HUES6 (cell line): ENCODE results near the gene SEMA3D.

ENCODE experiments used
- H3K27ac ChIP-seq: 2 replicates; pipeline ENCODE4 v1.7.0; 2013; ENCODE audit warnings: low read depth, mild to moderate bottlenecking, low read length, inconsistent platforms
- H3K27me3 ChIP-seq: 2 replicates; pipeline ENCODE4 v1.6.1; 2013; ENCODE audit warnings: low read length; ENCODE audit not compliant: control insufficient read depth, insufficient read depth
- H3K36me3 ChIP-seq: 2 replicates; pipeline ENCODE4 v1.6.1; 2013; ENCODE audit warnings: low read length; ENCODE audit not compliant: control insufficient read depth, insufficient read depth
- H3K4me1 ChIP-seq: 2 replicates; pipeline ENCODE4 v1.6.1; 2013; ENCODE audit warnings: low read length; ENCODE audit not compliant: control insufficient read depth, insufficient read depth
- H3K4me3 ChIP-seq: 2 replicates; pipeline ENCODE4 v1.5.1; 2013; ENCODE audit warnings: low read depth, low read length
- H3K9ac ChIP-seq: one replicate; pipeline ENCODE4 v1.6.1; 2013; ENCODE audit warnings: mild to moderate bottlenecking, low read length
- H3K9me3 ChIP-seq: 2 replicates; pipeline ENCODE4 v1.6.1; 2013; ENCODE audit warnings: low read depth, low read length; ENCODE audit not compliant: control insufficient read depth, insufficient read depth

The SEMA3D gene

DNA sequence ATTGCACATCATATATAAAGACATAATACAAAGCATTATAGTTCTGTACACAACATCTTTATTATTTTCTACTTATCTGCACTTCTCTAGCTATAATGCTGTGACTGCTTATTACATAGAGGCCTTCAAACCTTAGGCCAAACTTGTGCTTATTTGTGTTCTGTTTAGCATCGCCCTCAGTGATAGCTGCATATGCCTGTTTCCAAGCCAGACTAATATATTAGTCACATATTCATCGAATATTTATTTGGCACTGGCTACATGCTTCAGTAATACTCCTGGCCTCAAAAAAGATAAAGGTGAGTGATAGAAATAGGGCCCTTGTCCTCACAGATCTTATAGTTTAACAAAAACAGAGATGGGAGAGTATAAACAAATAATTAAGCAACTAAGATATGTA is 30.2 kb upstream of the SEMA3D start:
- H3K27me3 ChIP-seq: no peaks in the 10 kb centered on the region
- H3K27ac ChIP-seq: no peak overlapping the region
- no peak overlapping the region for H3K4me3 ChIP-seq
- no peaks in the 10 kb centered on the region for H3K9me3 ChIP-seq
- no peaks in the 10 kb centered on the region for H3K36me3 ChIP-seq
- no peak overlapping the region for H3K9ac ChIP-seq
- H3K4me1 ChIP-seq: no peaks in the 10 kb centered on the region

DNA sequence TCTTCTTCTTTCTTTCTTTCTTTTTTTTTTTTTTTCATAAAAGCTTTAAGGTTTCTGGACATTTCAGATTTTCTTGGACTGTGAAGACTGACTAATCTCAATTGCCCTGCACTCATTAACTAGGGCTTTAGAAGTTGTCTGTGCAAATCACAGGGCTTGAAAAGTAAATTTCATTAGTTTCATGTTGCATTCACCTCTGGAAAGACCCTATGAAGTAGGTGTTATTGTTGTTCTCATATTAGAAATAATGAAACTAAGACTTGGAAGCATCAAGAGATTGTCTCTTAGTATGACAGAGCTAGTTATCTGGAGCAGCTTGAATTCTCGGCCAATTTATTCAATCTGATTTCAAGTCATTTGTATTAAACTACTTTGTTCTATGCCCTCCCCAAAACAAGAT is 28.2 kb upstream of the SEMA3D start:
- no peak overlapping the region for H3K9ac ChIP-seq
- no peak overlapping the region for H3K4me3 ChIP-seq
- no peaks in the 10 kb centered on the region for H3K36me3 ChIP-seq
- no peaks in the 10 kb centered on the region for H3K4me1 ChIP-seq
- no peaks in the 10 kb centered on the region for H3K9me3 ChIP-seq
- no peaks in the 10 kb centered on the region for H3K27me3 ChIP-seq
- H3K27ac ChIP-seq: no peak overlapping the region

GRCh38 chr7:85213500-85213899 is 26.6 kb upstream of the SEMA3D start:
- Histone ChIP-seq H3K36me3 (no peaks in the 10 kb centered on the region), H3K27me3 (no peaks in the 10 kb centered on the region), H3K4me1 (no peaks in the 10 kb centered on the region), H3K9me3 (no peaks in the 10 kb centered on the region), H3K9ac (no peak overlapping the region), H3K4me3 (no peak overlapping the region), H3K27ac (no peak overlapping the region)

DNA sequence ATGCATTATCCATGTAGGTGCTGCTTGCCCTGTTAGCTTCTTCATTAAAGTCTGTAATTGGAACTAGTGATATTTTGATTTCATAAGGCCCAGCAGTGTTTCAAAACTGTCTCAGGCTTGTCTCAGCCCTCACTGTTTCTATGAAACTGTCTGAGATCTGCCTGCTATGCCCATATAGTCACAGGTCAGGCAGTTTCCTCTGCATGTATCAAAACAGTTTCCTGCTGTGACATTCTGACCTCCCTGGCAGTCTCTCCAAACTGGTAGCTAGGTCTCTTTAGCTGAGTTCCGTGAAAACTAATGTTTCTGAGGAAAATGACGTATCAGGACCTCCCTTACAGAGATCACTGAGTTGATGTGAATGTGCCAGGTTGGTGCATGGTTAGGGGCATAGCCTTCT is 18.9 kb upstream of the SEMA3D start:
- no peak overlapping the region for H3K4me3 ChIP-seq
- H3K4me1 ChIP-seq: no peaks in the 10 kb centered on the region
- no peaks in the 10 kb centered on the region for H3K27me3 ChIP-seq
- H3K9me3 ChIP-seq: no peaks in the 10 kb centered on the region
- H3K27ac ChIP-seq: no peak overlapping the region
- no peaks in the 10 kb centered on the region for H3K36me3 ChIP-seq
- H3K9ac ChIP-seq: no peak overlapping the region

DNA sequence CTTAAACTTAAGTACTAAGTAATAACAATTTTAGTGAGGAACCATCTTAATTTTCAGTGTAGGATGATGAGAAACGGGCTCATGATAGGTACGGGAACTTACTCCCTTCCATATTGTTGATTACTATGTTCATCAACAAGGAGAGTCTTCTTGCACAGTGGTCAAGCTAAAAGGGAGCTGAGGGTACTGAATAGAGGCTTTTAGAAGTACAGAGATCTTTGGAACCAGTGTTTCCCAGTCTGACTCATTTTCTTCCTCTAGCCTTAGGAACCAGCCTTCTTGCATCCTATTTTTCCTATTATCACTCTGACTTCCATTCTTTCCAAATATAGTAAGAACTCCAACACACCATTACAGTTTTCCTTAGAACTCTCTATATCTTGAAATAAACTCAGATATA is 17.6 kb upstream of the SEMA3D start:
- no peak overlapping the region for H3K27ac ChIP-seq
- no peaks in the 10 kb centered on the region for H3K27me3 ChIP-seq
- peaks cover 10% of the 10 kb centered on the region for H3K9me3 ChIP-seq
- no peaks in the 10 kb centered on the region for H3K36me3 ChIP-seq
- no peaks in the 10 kb centered on the region for H3K4me1 ChIP-seq
- no peak overlapping the region for H3K4me3 ChIP-seq
- H3K9ac ChIP-seq: no peak overlapping the region

DNA sequence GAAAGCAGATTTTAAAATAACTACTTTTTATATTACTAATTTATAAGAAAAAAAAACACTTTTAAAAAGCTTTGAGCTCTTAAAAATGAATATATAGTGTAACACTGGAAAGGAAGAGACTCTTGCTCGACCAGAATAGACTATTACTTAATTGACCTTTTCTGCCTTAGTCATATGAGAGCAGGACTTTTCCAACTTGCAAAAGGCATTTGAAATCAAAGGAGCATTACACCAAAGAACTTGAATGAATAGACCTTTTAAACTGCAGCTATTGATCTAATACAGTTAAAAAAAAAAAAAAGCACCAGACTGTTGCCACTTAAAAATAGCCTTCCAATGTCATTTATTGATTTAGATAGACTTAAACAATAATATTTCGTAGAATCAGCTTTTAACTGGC is 17.2 kb upstream of the SEMA3D start:
- H3K27ac ChIP-seq: no peak overlapping the region
- H3K27me3 ChIP-seq: no peaks in the 10 kb centered on the region
- H3K4me1 ChIP-seq: no peaks in the 10 kb centered on the region
- H3K9ac ChIP-seq: no peak overlapping the region
- peaks cover 10% of the 10 kb centered on the region for H3K9me3 ChIP-seq
- no peaks in the 10 kb centered on the region for H3K36me3 ChIP-seq
- H3K4me3 ChIP-seq: no peak overlapping the region

- no peak overlapping the region for H3K4me3 ChIP-seq
- H3K4me1 ChIP-seq: peaks cover 5% of the 10 kb centered on the region; the same call in 1 of the 2 replicates
- H3K36me3 ChIP-seq: no peaks in the 10 kb centered on the region
Observed at GRCh38 chr7:85201209-85201608, 14.4 kb upstream of the SEMA3D start.

DNA sequence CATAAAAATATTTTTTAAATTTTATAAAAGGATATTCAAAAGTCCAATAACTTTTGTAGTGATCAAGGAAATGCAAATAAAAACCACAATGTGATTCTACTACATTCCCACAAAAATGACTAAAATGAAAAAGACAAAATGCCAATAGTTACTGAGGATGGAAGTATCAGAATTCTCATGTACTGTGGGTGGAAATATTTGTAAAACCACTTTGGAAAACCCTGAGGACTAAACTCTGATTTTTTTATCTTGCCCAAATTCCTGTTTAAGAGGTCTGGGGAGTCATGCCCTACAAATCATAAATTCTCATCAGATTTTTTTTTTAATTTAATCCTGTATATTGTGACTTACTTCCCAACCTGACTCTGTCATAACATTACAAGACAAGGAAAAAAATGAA is 9.8 kb upstream of the SEMA3D start:
- Histone ChIP-seq H3K27ac (0 out of 2 replicates have a peak overlapping the region, but pooled peaks have one; percentile 41), H3K9me3 (peaks cover 10% of the 10 kb centered on the region), H3K27me3 (no peaks in the 10 kb centered on the region), H3K36me3 (no peaks in the 10 kb centered on the region), H3K4me3 (no peak overlapping the region), H3K9ac (no peak overlapping the region), H3K4me1 (peaks cover 18% of the 10 kb centered on the region; the same call in 1 of the 2 replicates)

More at GRCh38 chr7:85201209-85201608, 14.4 kb upstream of the SEMA3D start:
- Histone ChIP-seq H3K27me3 (no peaks in the 10 kb centered on the region), H3K27ac (no peak overlapping the region), H3K9me3 (peaks cover 10% of the 10 kb centered on the region), H3K9ac (no peak overlapping the region)

- no peaks in the 10 kb centered on the region for H3K36me3 ChIP-seq
- no peak overlapping the region for H3K9ac ChIP-seq
- H3K9me3 ChIP-seq: no peaks in the 10 kb centered on the region
- H3K27ac ChIP-seq: no peak overlapping the region
- H3K27me3 ChIP-seq: peaks cover 18% of the 10 kb centered on the region
- no peak overlapping the region for H3K4me3 ChIP-seq
- peaks cover 19% of the 10 kb centered on the region for H3K4me1 ChIP-seq
Observed at GRCh38 chr7:85191383-85191782, 4.5 kb upstream of the SEMA3D start.

DNA sequence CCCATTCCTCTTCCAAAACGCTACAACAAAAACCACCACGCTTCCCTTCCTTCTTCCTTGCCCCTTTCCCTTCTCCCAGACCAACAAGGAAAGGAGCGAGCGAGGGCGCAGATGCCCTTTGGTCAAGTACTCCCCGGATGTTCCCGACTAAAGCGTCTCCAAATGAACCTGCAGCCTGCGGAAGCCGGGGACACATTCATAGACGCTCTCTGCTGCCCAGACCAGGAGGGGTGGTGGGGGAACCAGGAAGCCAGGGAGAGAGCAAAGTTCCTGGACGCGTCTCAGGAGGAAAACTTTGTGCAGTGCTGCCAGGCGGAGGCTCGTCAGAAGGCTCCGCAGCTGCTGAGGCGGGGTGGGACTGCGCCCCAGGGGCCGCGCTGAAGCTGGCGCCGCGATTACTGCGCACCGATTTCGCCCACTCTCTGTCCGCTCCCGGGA is 754 bp downstream of the SEMA3D start:
- peak overlapping the region; percentile 34 for H3K9ac ChIP-seq
- H3K9me3 ChIP-seq: no peaks in the 10 kb centered on the region
- no peaks in the 10 kb centered on the region for H3K36me3 ChIP-seq
- no peak overlapping the region for H3K27ac ChIP-seq
- peaks cover 50% of the 10 kb centered on the region for H3K27me3 ChIP-seq
- peaks cover 8% of the 10 kb centered on the region for H3K4me1 ChIP-seq
- peak overlapping the region; percentile 77 for H3K4me3 ChIP-seq

- Histone ChIP-seq H3K27ac (no peak overlapping the region), H3K9me3 (no peaks in the 10 kb centered on the region), H3K4me3 (peak overlapping the region; percentile 77), H3K4me1 (peaks cover 8% of the 10 kb centered on the region), H3K9ac (peak overlapping the region; percentile 34), H3K27me3 (peaks cover 50% of the 10 kb centered on the region), H3K36me3 (no peaks in the 10 kb centered on the region)
Observed at GRCh38 chr7:85185424-85186082, 1.3 kb downstream of the SEMA3D start.
